K562 (cell line): Measurements from ENCODE around the gene RAB31. TPM values are rescaled to one million over a fixed set of nuclear protein-coding genes. Genes with fewer than 3 reads are reported as not detected.
A peak's percentile ranks its signal among the peaks of the same experiment; 100 is the strongest.

Experiments
- ARID2 ChIP-seq: fragments of 450-650 bp; IDR thresholded peaks from 2 replicates; pipeline ENCODE4 v1.6.1; 2017; ENCODE audit warnings: antibody characterized with exemption, mild to moderate bottlenecking
- ELF1 ChIP-seq: fragments of 200-800 bp; sonication (Bioruptor generic); IDR thresholded peaks from 2 replicates; pipeline ENCODE4 v1.6.1; 2016; ENCODE audit warnings: missing genetic modification characterization, missing compliant biosample characterization
- FIP1L1 ChIP-seq: fragments of 200-400 bp; formaldehyde crosslinking; IDR thresholded peaks from 2 replicates; pipeline ENCODE4 v1.6.1; 2018; ENCODE audit warnings: mild to moderate bottlenecking, low read depth, low read length; ENCODE audit not compliant: poor library complexity, severe bottlenecking
- HDGF ChIP-seq: fragments of 450-650 bp; IDR thresholded peaks from 2 replicates; pipeline ENCODE4 v1.6.1; 2016
- MAFK ChIP-seq: IDR thresholded peaks from 2 replicates; pipeline ENCODE4 v1.6.1; 2011; ENCODE audit warnings: low read length, improper control_type of control experiment
- MAZ ChIP-seq, 2 experiments: fragments of 450-650 bp in 1 of 2; sonication (generic) in 1 of 2; formaldehyde crosslinking; IDR thresholded peaks in 1 of 2; conservative IDR thresholded peaks in 1 of 2; 2 replicates each; pipeline versions ENCODE4 v1.4.0 to v1.5.0; 2020; ENCODE audit warnings: mild to moderate bottlenecking in 1 of 2, missing genetic modification reagents in 1 of 2
- SAFB2 ChIP-seq: fragments of 200-400 bp; formaldehyde crosslinking; IDR thresholded peaks from 2 replicates; pipeline ENCODE4 v1.6.1; 2018; ENCODE audit warnings: borderline replicate concordance, low read length, low read depth, moderate library complexity; ENCODE audit not compliant: severe bottlenecking
- TEAD2 ChIP-seq: fragments of 450-650 bp; IDR thresholded peaks from 2 replicates; pipeline ENCODE4 v1.6.1; 2016; ENCODE audit warnings: missing genetic modification characterization, control low read depth, missing compliant biosample characterization
- TOE1 ChIP-seq, 2 experiments: fragments of 450-650 bp in 1 of 2; sonication (generic) in 1 of 2; formaldehyde crosslinking in 1 of 2; IDR thresholded peaks; 2 replicates each; pipeline versions ENCODE4 v1.7.1 to v1.8.0; 2016 to 2022; ENCODE audit warnings: borderline replicate concordance in 2 of 2, mild to moderate bottlenecking in 2 of 2, antibody characterized with exemption in 1 of 2, inconsistent platforms in 1 of 2, low read depth in 1 of 2, missing genetic modification reagents in 1 of 2, moderate library complexity in 1 of 2
- ZNF384 ChIP-seq: IDR thresholded peaks from 2 replicates; pipeline ENCODE4 v1.6.1; 2012; ENCODE audit warnings: low read depth, low read length, improper control_type of control experiment
- polyA plus RNA-seq, 8 experiments: library from polyadenylated mRNA; depleted of rRNA in 4 of 8; stranded (reverse) in 5 of 8; unstranded in 3 of 8; fragments of >200 nt; fragmentation: Nextera tagmentation in 2 of 8; fragmentation: Illumina TruSeq in 1 of 8; extraction: Ambion mirVana in 2 of 8; extraction: Trizol in 1 of 8; gene quantifications; 2 replicates each; pipeline versions ENCODE4 v1.2.1 to v1.2.3, GENCODE V29; 2011 to 2014; ENCODE audit warnings: inconsistent platforms in 1 of 8, missing spikeins in 1 of 8
- total RNA-seq, 7 experiments: library from RNA; depleted of rRNA in 6 of 7; stranded (reverse); fragments of >200 nt in 6 of 7; fragmentation: Illumina TruSeq in 2 of 7; extraction: Trizol in 2 of 7; gene quantifications; 2 replicates each; pipeline versions ENCODE4 v1.2.1 to v1.2.3, GENCODE V29; 2011 to 2021; ENCODE audit warnings: low replicate concordance in 1 of 7
- TF ChIP-seq, protein P1 (sequence below): fragments of 450-650 bp; IDR thresholded peaks from 2 replicates; pipeline ENCODE4 v1.6.1; 2016; ENCODE audit warnings: mild to moderate bottlenecking, moderate library complexity
- TF ChIP-seq, protein P2 (sequence below): sonication (generic); formaldehyde crosslinking; IDR thresholded peaks from 2 replicates; pipeline ENCODE4 v1.8.1; 2023; ENCODE audit warnings: mild to moderate bottlenecking, missing genetic modification reagents, moderate library complexity

RAB31 gene
- total and polyA plus RNA-seq, 9 of the 15 experiments (the other 6 are each of a cell fraction or from before 2014, with no cell fraction given): 20.7 to 70.4 (median 41.3) TPM

DNA sequence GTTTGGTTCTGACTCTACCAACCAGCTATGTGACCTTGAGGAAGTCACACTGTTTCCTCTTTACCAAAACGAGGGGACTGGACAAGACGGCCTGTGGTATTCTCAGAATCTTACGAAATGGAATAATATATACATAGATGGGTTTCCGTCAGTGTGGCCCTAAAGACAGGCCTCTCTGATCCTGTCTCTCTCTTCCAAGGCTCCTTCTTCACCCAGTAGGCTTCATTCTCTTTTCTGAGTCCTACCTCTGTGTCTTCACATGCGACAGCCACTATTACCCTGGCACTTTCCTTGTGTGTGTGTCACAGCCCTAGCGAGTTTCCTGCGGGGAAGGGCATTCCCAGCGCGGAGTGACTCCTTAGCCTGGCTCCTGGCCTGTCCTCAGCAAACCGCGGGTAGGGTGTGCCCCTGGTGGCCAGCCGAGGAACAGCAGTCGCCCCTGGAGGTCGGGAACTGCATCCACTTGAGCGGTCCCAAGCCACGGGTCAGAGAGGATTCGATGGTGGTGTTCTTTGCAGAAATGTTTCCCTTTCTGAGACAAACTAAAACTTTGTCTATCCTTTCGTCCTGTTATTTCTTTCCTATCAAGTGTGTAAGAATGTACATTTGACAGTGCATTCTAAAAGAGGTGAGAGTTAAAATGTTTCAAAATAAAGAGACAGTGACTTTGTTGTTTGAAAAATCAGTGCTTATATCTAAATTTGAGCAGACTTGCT lies 63.3 kb downstream of the RAB31 start (continued):
- TF ChIP-seq, protein P1, sequence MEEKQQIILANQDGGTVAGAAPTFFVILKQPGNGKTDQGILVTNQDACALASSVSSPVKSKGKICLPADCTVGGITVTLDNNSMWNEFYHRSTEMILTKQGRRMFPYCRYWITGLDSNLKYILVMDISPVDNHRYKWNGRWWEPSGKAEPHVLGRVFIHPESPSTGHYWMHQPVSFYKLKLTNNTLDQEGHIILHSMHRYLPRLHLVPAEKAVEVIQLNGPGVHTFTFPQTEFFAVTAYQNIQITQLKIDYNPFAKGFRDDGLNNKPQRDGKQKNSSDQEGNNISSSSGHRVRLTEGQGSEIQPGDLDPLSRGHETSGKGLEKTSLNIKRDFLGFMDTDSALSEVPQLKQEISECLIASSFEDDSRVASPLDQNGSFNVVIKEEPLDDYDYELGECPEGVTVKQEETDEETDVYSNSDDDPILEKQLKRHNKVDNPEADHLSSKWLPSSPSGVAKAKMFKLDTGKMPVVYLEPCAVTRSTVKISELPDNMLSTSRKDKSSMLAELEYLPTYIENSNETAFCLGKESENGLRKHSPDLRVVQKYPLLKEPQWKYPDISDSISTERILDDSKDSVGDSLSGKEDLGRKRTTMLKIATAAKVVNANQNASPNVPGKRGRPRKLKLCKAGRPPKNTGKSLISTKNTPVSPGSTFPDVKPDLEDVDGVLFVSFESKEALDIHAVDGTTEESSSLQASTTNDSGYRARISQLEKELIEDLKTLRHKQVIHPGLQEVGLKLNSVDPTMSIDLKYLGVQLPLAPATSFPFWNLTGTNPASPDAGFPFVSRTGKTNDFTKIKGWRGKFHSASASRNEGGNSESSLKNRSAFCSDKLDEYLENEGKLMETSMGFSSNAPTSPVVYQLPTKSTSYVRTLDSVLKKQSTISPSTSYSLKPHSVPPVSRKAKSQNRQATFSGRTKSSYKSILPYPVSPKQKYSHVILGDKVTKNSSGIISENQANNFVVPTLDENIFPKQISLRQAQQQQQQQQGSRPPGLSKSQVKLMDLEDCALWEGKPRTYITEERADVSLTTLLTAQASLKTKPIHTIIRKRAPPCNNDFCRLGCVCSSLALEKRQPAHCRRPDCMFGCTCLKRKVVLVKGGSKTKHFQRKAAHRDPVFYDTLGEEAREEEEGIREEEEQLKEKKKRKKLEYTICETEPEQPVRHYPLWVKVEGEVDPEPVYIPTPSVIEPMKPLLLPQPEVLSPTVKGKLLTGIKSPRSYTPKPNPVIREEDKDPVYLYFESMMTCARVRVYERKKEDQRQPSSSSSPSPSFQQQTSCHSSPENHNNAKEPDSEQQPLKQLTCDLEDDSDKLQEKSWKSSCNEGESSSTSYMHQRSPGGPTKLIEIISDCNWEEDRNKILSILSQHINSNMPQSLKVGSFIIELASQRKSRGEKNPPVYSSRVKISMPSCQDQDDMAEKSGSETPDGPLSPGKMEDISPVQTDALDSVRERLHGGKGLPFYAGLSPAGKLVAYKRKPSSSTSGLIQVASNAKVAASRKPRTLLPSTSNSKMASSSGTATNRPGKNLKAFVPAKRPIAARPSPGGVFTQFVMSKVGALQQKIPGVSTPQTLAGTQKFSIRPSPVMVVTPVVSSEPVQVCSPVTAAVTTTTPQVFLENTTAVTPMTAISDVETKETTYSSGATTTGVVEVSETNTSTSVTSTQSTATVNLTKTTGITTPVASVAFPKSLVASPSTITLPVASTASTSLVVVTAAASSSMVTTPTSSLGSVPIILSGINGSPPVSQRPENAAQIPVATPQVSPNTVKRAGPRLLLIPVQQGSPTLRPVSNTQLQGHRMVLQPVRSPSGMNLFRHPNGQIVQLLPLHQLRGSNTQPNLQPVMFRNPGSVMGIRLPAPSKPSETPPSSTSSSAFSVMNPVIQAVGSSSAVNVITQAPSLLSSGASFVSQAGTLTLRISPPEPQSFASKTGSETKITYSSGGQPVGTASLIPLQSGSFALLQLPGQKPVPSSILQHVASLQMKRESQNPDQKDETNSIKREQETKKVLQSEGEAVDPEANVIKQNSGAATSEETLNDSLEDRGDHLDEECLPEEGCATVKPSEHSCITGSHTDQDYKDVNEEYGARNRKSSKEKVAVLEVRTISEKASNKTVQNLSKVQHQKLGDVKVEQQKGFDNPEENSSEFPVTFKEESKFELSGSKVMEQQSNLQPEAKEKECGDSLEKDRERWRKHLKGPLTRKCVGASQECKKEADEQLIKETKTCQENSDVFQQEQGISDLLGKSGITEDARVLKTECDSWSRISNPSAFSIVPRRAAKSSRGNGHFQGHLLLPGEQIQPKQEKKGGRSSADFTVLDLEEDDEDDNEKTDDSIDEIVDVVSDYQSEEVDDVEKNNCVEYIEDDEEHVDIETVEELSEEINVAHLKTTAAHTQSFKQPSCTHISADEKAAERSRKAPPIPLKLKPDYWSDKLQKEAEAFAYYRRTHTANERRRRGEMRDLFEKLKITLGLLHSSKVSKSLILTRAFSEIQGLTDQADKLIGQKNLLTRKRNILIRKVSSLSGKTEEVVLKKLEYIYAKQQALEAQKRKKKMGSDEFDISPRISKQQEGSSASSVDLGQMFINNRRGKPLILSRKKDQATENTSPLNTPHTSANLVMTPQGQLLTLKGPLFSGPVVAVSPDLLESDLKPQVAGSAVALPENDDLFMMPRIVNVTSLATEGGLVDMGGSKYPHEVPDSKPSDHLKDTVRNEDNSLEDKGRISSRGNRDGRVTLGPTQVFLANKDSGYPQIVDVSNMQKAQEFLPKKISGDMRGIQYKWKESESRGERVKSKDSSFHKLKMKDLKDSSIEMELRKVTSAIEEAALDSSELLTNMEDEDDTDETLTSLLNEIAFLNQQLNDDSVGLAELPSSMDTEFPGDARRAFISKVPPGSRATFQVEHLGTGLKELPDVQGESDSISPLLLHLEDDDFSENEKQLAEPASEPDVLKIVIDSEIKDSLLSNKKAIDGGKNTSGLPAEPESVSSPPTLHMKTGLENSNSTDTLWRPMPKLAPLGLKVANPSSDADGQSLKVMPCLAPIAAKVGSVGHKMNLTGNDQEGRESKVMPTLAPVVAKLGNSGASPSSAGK: 0 out of 2 replicates have a peak, but pooled peaks have one; percentile 21
- TF ChIP-seq ELF1 (tag) (no peak), SAFB2 (no peak), ARID2 (0 out of 2 replicates have a peak, but pooled peaks have one; percentile 17), MAFK (peak; percentile 42), MAZ (CRISPR knock-in tag; conservative IDR thresholded peaks at IDR 0.05 in 1 of 2, IDR thresholded peaks at IDR 0.05 in 1 of 2) (peak; percentile 42 to 46), TEAD2 (tag) (0 out of 2 replicates have a peak, but pooled peaks have one; percentile 29), HDGF (no peak; the same call in none of the 2 replicates), FIP1L1 (no peak), TOE1 (IDR thresholded peaks at IDR 0.05; ENCODE audit: borderline replicate concordance) (no peak; the same call in 1 of the 2 replicates), TOE1 (CRISPR knock-in tag; IDR thresholded peaks at IDR 0.05; ENCODE audit: borderline replicate concordance, low read depth) (peak; percentile 26; the same call in 1 of the 2 replicates), ZNF384 (0 out of 2 replicates have a peak, but pooled peaks have one; percentile 39)
- TF ChIP-seq, protein P2, sequence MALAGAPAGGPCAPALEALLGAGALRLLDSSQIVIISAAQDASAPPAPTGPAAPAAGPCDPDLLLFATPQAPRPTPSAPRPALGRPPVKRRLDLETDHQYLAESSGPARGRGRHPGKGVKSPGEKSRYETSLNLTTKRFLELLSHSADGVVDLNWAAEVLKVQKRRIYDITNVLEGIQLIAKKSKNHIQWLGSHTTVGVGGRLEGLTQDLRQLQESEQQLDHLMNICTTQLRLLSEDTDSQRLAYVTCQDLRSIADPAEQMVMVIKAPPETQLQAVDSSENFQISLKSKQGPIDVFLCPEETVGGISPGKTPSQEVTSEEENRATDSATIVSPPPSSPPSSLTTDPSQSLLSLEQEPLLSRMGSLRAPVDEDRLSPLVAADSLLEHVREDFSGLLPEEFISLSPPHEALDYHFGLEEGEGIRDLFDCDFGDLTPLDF (CRISPR knock-in tag): peak; percentile 60; the same call in 1 of the 2 replicates
